Stimulated activated CD8-positive, alpha-beta memory T cell treated with anti-CD3 and anti-CD28 coated beads, Interleukin-4, amount 100 ng/mL, for 1 hour (primary cell): ENCODE results near the gene ZWILCH.
"Not testable (repeated sequence)": the region's sequence is repeated elsewhere in the genome, so short reads cannot be mapped to it uniquely, and the experiment has no call there.

Experiments
- DNase-seq, 2 donors: peaks; one replicate each; pipeline ENCODE4 v3.0.0-alpha.2; 2020; ENCODE audit warnings: low read depth in 2 of 2, low spot score in 1 of 2

Gene ZWILCH

GRCh38 chr15:66504563-66505429, at the start of gene ZWILCH, which contains the start of gene RPL4:
ZWILCH (plus strand) TSS chr15:66505326; CDS start chr15:66505339, 13 bp downstream.
RPL4 (minus strand) TSS chr15:66504855; CDS start chr15:66504790, 65 bp downstream.
- DNase-seq = peak; percentile 44 to 60

GRCh38 chr15:66456211-66456610, 48.9 kb upstream of the ZWILCH start:
- DNase-seq = no peak

DNA sequence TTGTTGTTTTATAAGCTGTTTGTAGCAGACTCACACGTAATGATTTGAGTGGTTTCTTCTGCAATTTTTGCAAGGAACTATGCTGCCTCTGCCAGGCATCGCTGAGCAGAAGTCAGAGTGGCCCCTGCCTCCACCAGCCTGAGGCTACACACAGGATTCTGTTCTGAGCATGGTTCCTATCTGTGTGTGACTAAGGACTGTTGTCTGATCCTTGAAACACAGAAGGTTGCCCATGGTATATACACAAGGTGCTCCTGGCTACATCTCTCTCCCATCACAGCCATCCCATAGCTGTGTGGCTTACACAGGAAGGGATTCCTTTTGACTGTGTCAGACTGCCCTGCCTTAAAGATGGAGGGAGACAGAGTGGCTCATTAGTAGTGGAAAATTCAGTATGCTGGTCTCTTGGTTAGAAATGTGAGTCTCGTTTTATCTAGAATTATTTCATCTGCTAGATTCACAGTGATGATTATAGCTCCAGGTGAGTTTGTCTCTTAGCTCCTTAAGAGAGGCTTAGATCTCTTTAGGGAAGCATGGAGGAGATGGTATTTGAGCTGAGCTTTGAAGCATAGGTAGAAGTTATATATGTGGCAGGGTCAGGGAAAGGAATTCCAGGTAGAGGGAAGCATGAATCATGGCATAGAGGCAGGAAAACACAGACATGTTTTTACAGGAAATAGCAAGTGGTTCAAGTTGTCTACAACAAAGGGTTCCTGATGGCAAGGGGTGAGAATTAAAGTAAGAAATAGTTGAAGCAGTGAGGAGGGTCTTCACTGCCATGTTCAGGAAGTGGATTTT, 45.1 kb upstream of the ZWILCH start:
- DNase-seq = no peak

- not testable (repeated sequence) for DNase-seq
Observed at GRCh38 chr15:66461294-66461693, 43.8 kb upstream of the ZWILCH start.

- no peak for DNase-seq
Observed at GRCh38 chr15:66461917-66462316, 43.2 kb upstream of the ZWILCH start.

GRCh38 chr15:66462627-66463026, 42.5 kb upstream of the ZWILCH start:
- no peak for DNase-seq

GRCh38 chr15:66465294-66465693, 39.8 kb upstream of the ZWILCH start:
- not testable (repeated sequence) for DNase-seq

GRCh38 chr15:66467162-66468040, 37.7 kb upstream of the ZWILCH start:
- not testable (repeated sequence) for DNase-seq

- not testable (repeated sequence) for DNase-seq
Observed at GRCh38 chr15:66470825-66471224, 34.3 kb upstream of the ZWILCH start.

GRCh38 chr15:66472176-66472999, 32.7 kb upstream of the ZWILCH start:
- DNase-seq = peak in 1 of 2 donors; percentile 7

DNA sequence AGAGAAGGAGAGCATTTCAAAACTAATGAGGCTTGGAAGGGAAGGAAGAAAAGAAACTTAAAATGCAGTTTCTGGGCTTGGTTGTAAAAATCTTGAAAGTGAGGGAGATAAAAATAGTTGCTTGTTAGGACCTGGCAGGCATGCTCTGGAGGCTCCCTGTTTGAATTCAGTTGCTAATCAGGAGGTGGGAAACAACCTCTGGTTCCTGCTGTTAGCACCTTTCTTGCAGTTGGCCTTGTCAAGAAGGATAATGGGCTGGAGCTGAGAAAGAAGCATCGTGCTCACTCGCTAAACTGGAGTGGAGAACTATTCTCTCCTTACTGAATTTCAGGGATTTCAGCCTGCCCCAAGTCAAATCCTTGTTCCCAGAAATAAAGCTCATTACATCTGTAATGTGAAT, 31.0 kb upstream of the ZWILCH start:
- no peak for DNase-seq

- no peak for DNase-seq
Observed at GRCh38 chr15:66474963-66475362, 30.2 kb upstream of the ZWILCH start.

GRCh38 chr15:66476535-66476934, 28.6 kb upstream of the ZWILCH start:
- DNase-seq = no peak

- DNase-seq = no peak
Observed at GRCh38 chr15:66477011-66477410, 28.1 kb upstream of the ZWILCH start.

- no peak for DNase-seq
Observed at GRCh38 chr15:66480267-66480666, 24.9 kb upstream of the ZWILCH start.

GRCh38 chr15:66481107-66481856, 23.8 kb upstream of the ZWILCH start:
- DNase-seq = no peak

DNA sequence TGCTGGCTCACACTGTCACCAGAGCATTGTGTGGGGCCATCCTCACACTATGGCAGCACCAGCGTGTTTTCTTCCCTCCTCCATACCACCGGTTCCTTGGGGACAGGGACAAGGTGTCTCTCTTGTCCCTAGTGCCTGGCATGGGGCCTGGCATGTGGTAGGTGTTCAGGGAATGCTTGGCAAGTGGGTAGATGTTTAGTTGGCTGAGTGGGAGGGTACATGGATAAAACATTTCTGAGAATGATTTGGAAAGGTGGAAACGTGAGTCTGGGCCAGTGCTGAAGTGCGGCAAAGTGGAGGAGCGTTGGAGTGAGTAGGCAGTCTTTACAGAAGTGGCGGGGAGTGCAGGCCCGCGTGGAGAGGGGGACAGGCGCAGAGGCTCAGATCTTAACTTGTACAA, 22.6 kb upstream of the ZWILCH start:
- DNase-seq = no peak

DNA sequence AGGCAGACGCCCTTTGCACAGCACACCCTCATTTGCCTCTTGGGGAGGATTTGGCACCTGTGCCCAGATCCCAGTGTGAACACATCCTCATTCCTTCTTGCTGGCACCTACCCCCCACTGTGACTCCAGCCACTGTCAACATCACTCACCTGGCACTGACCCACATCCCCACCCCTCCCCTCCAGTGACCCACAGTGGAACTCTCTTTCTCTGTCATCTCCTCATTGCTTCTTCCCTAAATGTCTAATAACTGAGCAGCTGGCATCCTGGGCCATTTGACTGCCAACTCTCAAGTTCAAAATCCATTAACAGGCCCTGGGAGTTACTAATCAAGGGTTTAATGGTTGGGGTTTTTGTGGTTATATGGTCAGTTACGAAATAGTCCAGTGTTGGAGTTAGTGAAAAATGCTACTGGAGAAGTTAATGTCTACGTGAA, 22.0 kb upstream of the ZWILCH start:
- DNase-seq = no peak

- no peak for DNase-seq
Observed at GRCh38 chr15:66484539-66485112, 20.5 kb upstream of the ZWILCH start.
